NT2/D1 (cell line): ENCODE data around the gene USP17L29.
"Not testable (repeated sequence)": the region's sequence is repeated elsewhere in the genome, so short reads cannot be mapped to it uniquely, and the experiment has no call there.

Experiments
- SUZ12 ChIP-seq: IDR thresholded peaks from 2 replicates; pipeline ENCODE4 v1.6.1; 2011; ENCODE audit not compliant: insufficient read length, insufficient read depth; ENCODE audit errors: extremely low read depth
- YY1 ChIP-seq: IDR thresholded peaks from 2 replicates; pipeline ENCODE4 v1.6.1; 2011; ENCODE audit not compliant: insufficient read length, insufficient read depth
- ZNF274 ChIP-seq: IDR thresholded peaks from 2 replicates; pipeline ENCODE4 v1.6.1; 2011; ENCODE audit warnings: mild to moderate bottlenecking, low read depth, low read length

DNA sequence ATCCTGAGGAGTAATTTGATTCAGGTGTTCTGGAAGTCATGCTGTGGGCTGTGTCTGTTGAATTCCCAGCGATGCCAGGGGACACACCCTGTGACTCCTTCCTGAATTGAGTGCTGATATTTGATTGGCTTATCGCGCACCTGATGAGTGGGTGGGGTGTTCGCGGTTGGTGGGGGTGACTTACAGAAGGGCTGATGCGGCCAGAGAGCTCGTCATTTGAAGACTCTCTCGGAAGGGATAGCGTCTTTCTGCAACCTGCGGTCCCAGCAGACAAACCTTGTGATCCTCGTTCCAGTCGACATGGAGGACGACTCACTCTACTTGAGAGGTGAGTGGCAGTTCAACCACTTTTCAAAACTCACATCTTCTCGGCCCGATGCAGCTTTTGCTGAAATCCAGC lies 9.6 kb upstream of the USP17L29 start, which contains the start of gene USP17L27:
- TF ChIP-seq YY1, ZNF274, SUZ12: not testable (repeated sequence)
